Measurements from ENCODE around the gene MYO5C.

DNA sequence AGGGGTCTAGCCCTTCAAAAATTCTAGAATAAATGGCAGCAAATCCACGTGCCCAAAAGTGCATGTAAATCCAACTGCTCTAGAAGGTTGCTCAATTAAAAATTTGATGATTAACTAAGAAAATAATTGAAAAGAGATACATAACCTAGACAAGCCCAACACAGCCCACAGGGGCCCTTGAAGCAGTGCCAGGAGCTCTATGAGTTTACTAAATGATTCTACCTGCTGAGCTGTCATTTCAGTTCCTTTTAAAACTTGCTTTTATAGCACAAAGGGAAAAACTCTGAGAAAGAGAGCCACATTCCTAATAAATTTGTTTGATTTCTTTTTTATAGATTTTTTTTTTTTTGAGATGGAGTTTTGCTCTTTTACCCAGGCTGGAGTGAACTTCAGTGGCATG is 65.5 kb downstream of the MYO5C start:
- TF ChIP-seq, protein P1, sequence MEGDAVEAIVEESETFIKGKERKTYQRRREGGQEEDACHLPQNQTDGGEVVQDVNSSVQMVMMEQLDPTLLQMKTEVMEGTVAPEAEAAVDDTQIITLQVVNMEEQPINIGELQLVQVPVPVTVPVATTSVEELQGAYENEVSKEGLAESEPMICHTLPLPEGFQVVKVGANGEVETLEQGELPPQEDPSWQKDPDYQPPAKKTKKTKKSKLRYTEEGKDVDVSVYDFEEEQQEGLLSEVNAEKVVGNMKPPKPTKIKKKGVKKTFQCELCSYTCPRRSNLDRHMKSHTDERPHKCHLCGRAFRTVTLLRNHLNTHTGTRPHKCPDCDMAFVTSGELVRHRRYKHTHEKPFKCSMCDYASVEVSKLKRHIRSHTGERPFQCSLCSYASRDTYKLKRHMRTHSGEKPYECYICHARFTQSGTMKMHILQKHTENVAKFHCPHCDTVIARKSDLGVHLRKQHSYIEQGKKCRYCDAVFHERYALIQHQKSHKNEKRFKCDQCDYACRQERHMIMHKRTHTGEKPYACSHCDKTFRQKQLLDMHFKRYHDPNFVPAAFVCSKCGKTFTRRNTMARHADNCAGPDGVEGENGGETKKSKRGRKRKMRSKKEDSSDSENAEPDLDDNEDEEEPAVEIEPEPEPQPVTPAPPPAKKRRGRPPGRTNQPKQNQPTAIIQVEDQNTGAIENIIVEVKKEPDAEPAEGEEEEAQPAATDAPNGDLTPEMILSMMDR (IDR thresholded peaks at IDR 0.05) = no peak
- no peak for TF ChIP-seq EP300 (IDR thresholded peaks at IDR 0.05)
- TF ChIP-seq POLR2AphosphoS5 (IDR thresholded peaks at IDR 0.05) = no peak

All from upper lobe of left lung (tissue), 4 donors.